GM12878 (cell line): ENCODE data around the gene DMRT2. TPM values are rescaled to one million over a fixed set of nuclear protein-coding genes. Genes with fewer than 3 reads are reported as not detected.
A peak's percentile ranks its signal among the peaks of the same experiment; 100 is the strongest.

Source experiments
- CEBPZ ChIP-seq: fragments of 150-350 bp; IDR thresholded peaks from 2 replicates; pipeline ENCODE4 v1.6.1; 2016; ENCODE audit warnings: low read depth, low read length
- CHD2 ChIP-seq: IDR thresholded peaks from 2 replicates; pipeline ENCODE4 v1.6.1; 2011; ENCODE audit warnings: low read depth, low read length, improper control_type of control experiment, borderline replicate concordance
- CTCF ChIP-seq, 3 experiments: IDR thresholded peaks in 2 of 3; conservative IDR thresholded peaks in 1 of 3; 2 replicates each; pipeline ENCODE4 v1.5.1; 2011; ENCODE audit warnings: low read depth in 3 of 3, low read length in 3 of 3, mild to moderate bottlenecking in 3 of 3, control low read depth in 2 of 3, moderate library complexity in 2 of 3, inconsistent platforms in 1 of 3, mixed read lengths in 1 of 3; ENCODE audit not compliant: control insufficient read depth in 2 of 3, insufficient read depth in 1 of 3; ENCODE audit errors: extremely low read depth in 1 of 3
- E2F4 ChIP-seq: IDR thresholded peaks from 2 replicates; pipeline ENCODE4 v1.6.1; 2012; ENCODE audit warnings: low read depth, low read length, improper control_type of control experiment
- EED ChIP-seq: sonication (generic); IDR thresholded peaks from 2 replicates; pipeline ENCODE4 v1.6.1; 2016; ENCODE audit warnings: antibody characterized with exemption, low read depth
- IRF5 ChIP-seq: fragments of 450-650 bp; IDR thresholded peaks from 2 replicates; pipeline ENCODE4 v1.6.1; 2017; ENCODE audit warnings: borderline replicate concordance
- MTA3 ChIP-seq: IDR thresholded peaks from 2 replicates; pipeline ENCODE4 v1.6.1; 2012; ENCODE audit warnings: low read length, inconsistent platforms, borderline replicate concordance
- NR2C1 ChIP-seq: fragments of 450-650 bp; IDR thresholded peaks from 2 replicates; pipeline ENCODE4 v1.6.1; 2017; ENCODE audit warnings: antibody characterized with exemption, mild to moderate bottlenecking, moderate library complexity
- NR2F1 ChIP-seq: fragments of 450-650 bp; conservative IDR thresholded peaks from 2 replicates; pipeline ENCODE4 v1.6.1; 2017; ENCODE audit warnings: mild to moderate bottlenecking
- NRF1 ChIP-seq: conservative IDR thresholded peaks from 2 replicates; pipeline ENCODE4 v1.6.1; 2011; ENCODE audit warnings: mild to moderate bottlenecking, low read depth, low read length, improper control_type of control experiment
- RAD21 ChIP-seq: IDR thresholded peaks from 2 replicates; pipeline ENCODE4 v1.6.1; 2011; ENCODE audit warnings: mild to moderate bottlenecking, low read depth, low read length, moderate library complexity; ENCODE audit not compliant: insufficient read depth
- RB1 ChIP-seq: fragments of 450-650 bp; formaldehyde crosslinking; IDR thresholded peaks from 2 replicates; pipeline ENCODE4 v1.6.1; 2017; ENCODE audit warnings: mild to moderate bottlenecking, borderline replicate concordance
- RBBP5 ChIP-seq: fragments of 200-600 bp; sonication (generic); conservative IDR thresholded peaks from 2 replicates; pipeline ENCODE4 v1.6.1; 2016
- SMC3 ChIP-seq: IDR thresholded peaks from 2 replicates; pipeline ENCODE4 v1.6.1; 2011; ENCODE audit warnings: low read length, improper control_type of control experiment, borderline replicate concordance
- STAT3 ChIP-seq: IDR thresholded peaks from 2 replicates; pipeline ENCODE4 v1.6.1; 2011; ENCODE audit warnings: low read depth, low read length, improper control_type of control experiment
- YBX1 ChIP-seq: fragments of 450-650 bp; IDR thresholded peaks from 2 replicates; pipeline ENCODE4 v1.6.1; 2016; ENCODE audit warnings: antibody characterized with exemption
- ZNF592 ChIP-seq: fragments of 450-650 bp; IDR thresholded peaks from 2 replicates; pipeline ENCODE4 v1.6.1; 2017; ENCODE audit warnings: mild to moderate bottlenecking, moderate library complexity
- polyA plus RNA-seq, 11 experiments: library from polyadenylated mRNA; depleted of rRNA in 4 of 11; unstranded in 6 of 11; stranded (reverse) in 5 of 11; fragments of >200 nt; fragmentation: Nextera tagmentation in 4 of 11; fragmentation: Illumina TruSeq in 1 of 11; extraction: Ambion mirVana in 4 of 11; extraction: Trizol in 1 of 11; gene quantifications; 1 replicate in 1 of 11; 2 replicates in 10 of 11; pipeline versions ENCODE4 v1.2.1 to v1.2.3, GENCODE V29; 2011 to 2016; ENCODE audit warnings: inconsistent platforms in 2 of 11, missing spikeins in 2 of 11, low read depth in 1 of 11
- total RNA-seq, 4 experiments: library from RNA; depleted of rRNA in 3 of 4; stranded (reverse); fragments of >200 nt in 3 of 4; fragmentation: Illumina TruSeq in 1 of 4; extraction: Trizol in 1 of 4; gene quantifications; 2 replicates each; pipeline versions ENCODE4 v1.2.1 to v1.2.3, GENCODE V29; 2013 to 2021

DMRT2 gene
- total and polyA plus RNA-seq, 10 of the 15 experiments (the other 5 are each of a cell fraction or from before 2014, with no cell fraction given), result 0.08 to 50.2 (median 0.69) TPM

- no peak for TF ChIP-seq NR2C1
- peak in 2 of 3 experiments; percentile 30 to 46; a peak in 2 of 6 replicates for TF ChIP-seq CTCF (IDR thresholded peaks at IDR 0.05 in 2 of 3, conservative IDR thresholded peaks at IDR 0.05 in 1 of 3; ENCODE audit: control insufficient read depth in 2 of 3, extremely low read depth in 1 of 3, insufficient read depth in 1 of 3, low read depth in 3 of 3, low read length in 3 of 3)
- TF ChIP-seq NR2F1, result peak; percentile 57
- no peak for TF ChIP-seq NRF1
- TF ChIP-seq E2F4, result no peak
- no peak for TF ChIP-seq YBX1
- TF ChIP-seq ZNF592, result no peak
- TF ChIP-seq IRF5, result no peak
- no peak for TF ChIP-seq RBBP5
- TF ChIP-seq RB1, result peak; percentile 29; the same call in 1 of the 2 replicates
- TF ChIP-seq MTA3, result no peak
- no peak for TF ChIP-seq CEBPZ
- no peak for TF ChIP-seq CHD2
- no peak for TF ChIP-seq STAT3
- TF ChIP-seq EED, result no peak
- TF ChIP-seq RAD21, result no peak
- TF ChIP-seq SMC3, result no peak
These were observed 1.6 kb downstream of the DMRT2 start (continued) for GRCh38 chr9:1051584-1052275.
